Neural progenitor cell (in vitro differentiated cells): Measurements from ENCODE around the gene REPIN1.

Source experiments
- EZH2 ChIP-seq: fragments of 200-600 bp; sonication (generic); IDR thresholded peaks from 2 replicates; pipeline ENCODE4 v1.6.1; 2017; ENCODE audit warnings: antibody characterized with exemption, mild to moderate bottlenecking, moderate library complexity
- EZH2phosphoT487 ChIP-seq: fragments of 200-600 bp; sonication (generic); IDR thresholded peaks from 2 replicates; pipeline ENCODE4 v1.6.1; 2017; ENCODE audit warnings: antibody characterized with exemption
- TF ChIP-seq, protein P1 (sequence below): fragments of 200-600 bp; sonication (generic); IDR thresholded peaks from 2 replicates; pipeline ENCODE4 v1.5.1; 2017; ENCODE audit warnings: antibody characterized with exemption, mild to moderate bottlenecking

DNA sequence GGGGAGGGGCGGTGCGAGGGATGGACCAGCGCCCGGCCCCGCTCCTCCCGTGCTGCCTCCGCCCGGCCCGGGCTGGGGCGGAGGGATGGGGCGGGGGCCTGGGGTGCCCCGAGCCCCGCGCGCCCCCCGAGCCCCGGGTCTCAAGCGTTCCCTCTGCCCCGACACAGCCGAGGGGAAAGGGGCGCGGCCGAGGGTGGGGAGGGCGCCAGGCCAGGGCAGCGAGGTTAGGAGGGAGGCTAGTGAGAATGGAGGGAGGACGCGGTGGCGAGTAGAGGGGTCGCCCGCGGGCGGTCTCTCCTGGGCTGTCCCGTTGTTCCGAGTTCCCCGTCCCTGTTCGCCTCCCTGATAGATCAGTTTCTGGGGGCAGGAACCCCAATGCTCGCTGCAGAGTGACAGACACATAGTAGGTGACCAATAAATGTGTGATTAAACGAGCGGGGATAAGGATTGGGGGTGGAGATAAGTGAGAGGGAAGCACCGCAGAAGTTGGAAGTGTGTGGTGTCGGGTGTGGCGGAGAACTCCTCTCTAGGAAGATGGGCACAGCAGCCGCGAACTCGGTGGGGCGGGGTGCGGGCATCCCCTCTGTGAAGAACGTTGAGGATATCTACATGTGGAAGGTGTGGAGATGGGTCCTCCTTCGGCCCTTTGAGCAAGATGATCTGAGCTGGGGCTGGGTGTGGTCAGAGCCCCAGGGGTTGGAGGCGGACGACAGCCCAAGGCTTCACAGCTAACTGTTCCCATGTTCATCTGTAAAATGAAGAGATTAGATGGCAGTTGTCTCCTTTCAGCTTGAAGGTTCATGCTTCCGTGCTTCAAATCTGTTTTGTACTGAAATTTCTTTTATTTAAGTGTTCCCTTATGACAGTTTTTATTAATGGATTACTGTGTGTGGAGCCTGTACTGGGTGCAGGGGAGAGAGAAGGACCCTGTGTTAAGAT lies 11.1 kb downstream of the REPIN1 start:
- TF ChIP-seq, protein P1, sequence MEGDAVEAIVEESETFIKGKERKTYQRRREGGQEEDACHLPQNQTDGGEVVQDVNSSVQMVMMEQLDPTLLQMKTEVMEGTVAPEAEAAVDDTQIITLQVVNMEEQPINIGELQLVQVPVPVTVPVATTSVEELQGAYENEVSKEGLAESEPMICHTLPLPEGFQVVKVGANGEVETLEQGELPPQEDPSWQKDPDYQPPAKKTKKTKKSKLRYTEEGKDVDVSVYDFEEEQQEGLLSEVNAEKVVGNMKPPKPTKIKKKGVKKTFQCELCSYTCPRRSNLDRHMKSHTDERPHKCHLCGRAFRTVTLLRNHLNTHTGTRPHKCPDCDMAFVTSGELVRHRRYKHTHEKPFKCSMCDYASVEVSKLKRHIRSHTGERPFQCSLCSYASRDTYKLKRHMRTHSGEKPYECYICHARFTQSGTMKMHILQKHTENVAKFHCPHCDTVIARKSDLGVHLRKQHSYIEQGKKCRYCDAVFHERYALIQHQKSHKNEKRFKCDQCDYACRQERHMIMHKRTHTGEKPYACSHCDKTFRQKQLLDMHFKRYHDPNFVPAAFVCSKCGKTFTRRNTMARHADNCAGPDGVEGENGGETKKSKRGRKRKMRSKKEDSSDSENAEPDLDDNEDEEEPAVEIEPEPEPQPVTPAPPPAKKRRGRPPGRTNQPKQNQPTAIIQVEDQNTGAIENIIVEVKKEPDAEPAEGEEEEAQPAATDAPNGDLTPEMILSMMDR, result no peak
- TF ChIP-seq EZH2, result no peak
- TF ChIP-seq EZH2phosphoT487, result no peak
